Measurements from ENCODE around the gene RCCD1. TPM values are rescaled to one million over a fixed set of nuclear protein-coding genes. Genes with fewer than 3 reads are reported as not detected.
A peak's percentile ranks its signal among the peaks of the same experiment; 100 is the strongest.

Gene RCCD1
- total RNA-seq, 1 donor from 2014 or later: 5.2 TPM

GRCh38 chr15:90988296-90988695, 33.6 kb downstream of the RCCD1 start:
- Mint-ChIP-seq H3K27ac (ENCODE audit: unreplicated experiment) (no peak overlapping the region), H3K4me1 (ENCODE audit: unreplicated experiment) (peaks cover 10% of the 10 kb centered on the region), H3K4me3 (ENCODE audit: unreplicated experiment) (no peak overlapping the region), H3K9me3 (ENCODE audit: unreplicated experiment) (no peaks in the 10 kb centered on the region), H3K27me3 (ENCODE audit: unreplicated experiment) (peaks cover 2% of the 10 kb centered on the region), H3K36me3 (ENCODE audit: low read depth, unreplicated experiment) (no peaks in the 10 kb centered on the region)
- DNase-seq (ENCODE audit: low spot score): no peak
- no peak for TF ChIP-seq CTCF (IDR thresholded peaks at IDR 0.05; ENCODE audit: unreplicated experiment)

- no peak overlapping the region for H3K27ac Mint-ChIP-seq (ENCODE audit: unreplicated experiment)
- H3K4me3 Mint-ChIP-seq (ENCODE audit: unreplicated experiment): no peak overlapping the region
- no peaks in the 10 kb centered on the region for H3K36me3 Mint-ChIP-seq (ENCODE audit: low read depth, unreplicated experiment)
Measured at GRCh38 chr15:90989040-90989768, 34.5 kb downstream of the RCCD1 start.

GRCh38 chr15:90990446-90990845, 35.8 kb downstream of the RCCD1 start:
- Mint-ChIP-seq H3K9me3 (ENCODE audit: unreplicated experiment) (no peaks in the 10 kb centered on the region), H3K4me1 (ENCODE audit: unreplicated experiment) (peaks cover 20% of the 10 kb centered on the region), H3K4me3 (ENCODE audit: unreplicated experiment) (no peak overlapping the region), H3K27me3 (ENCODE audit: unreplicated experiment) (peaks cover 6% of the 10 kb centered on the region), H3K27ac (ENCODE audit: unreplicated experiment) (no peak overlapping the region), H3K36me3 (ENCODE audit: low read depth, unreplicated experiment) (no peaks in the 10 kb centered on the region)
- no peak for DNase-seq (ENCODE audit: low spot score)
- TF ChIP-seq CTCF (IDR thresholded peaks at IDR 0.05; ENCODE audit: unreplicated experiment): no peak

More at GRCh38 chr15:90989040-90989768, 34.5 kb downstream of the RCCD1 start:
- no peak for TF ChIP-seq CTCF (IDR thresholded peaks at IDR 0.05; ENCODE audit: unreplicated experiment)
- H3K9me3 Mint-ChIP-seq (ENCODE audit: unreplicated experiment): no peaks in the 10 kb centered on the region
- H3K4me1 Mint-ChIP-seq (ENCODE audit: unreplicated experiment): peaks cover 12% of the 10 kb centered on the region
- H3K27me3 Mint-ChIP-seq (ENCODE audit: unreplicated experiment): peaks cover 2% of the 10 kb centered on the region
- no peak for DNase-seq (ENCODE audit: low spot score)

DNA sequence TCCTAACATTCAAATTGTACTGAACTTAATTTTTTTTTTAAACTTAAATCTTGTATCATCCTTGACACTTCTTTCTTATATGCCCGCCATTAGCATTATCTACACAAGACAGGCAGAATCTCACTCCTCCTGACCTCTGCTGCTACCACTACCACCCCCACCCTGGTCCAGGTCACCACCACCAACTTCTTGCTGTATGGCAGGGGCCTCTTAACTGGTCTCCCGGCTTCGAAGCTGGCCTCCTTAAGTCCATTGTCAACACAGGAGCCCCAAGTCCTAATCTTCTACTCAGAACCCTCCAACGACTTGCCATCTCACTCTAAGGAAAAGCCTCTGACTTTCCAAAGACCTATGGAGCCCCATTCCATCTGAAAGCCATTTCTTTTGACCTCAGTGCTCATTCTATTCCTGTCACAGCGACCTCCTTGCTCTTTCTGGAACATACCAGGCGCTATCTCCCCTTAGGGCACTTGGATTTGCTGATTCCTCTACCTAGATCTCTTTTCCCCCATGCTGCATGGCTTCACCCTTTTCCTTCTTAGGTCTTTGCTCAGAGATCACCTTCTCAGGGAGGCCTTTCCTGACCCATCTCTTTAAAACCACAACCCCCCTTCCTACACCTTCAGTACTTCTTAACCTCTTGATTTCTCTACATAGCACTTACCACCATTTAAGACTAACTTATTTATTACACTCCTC, 37.1 kb downstream of the RCCD1 start:
- no peaks in the 10 kb centered on the region for H3K9me3 Mint-ChIP-seq (ENCODE audit: unreplicated experiment)
- no peak overlapping the region for H3K27ac Mint-ChIP-seq (ENCODE audit: unreplicated experiment)
- peaks cover 7% of the 10 kb centered on the region for H3K27me3 Mint-ChIP-seq (ENCODE audit: unreplicated experiment)
- no peak overlapping the region for H3K4me3 Mint-ChIP-seq (ENCODE audit: unreplicated experiment)
- no peaks in the 10 kb centered on the region for H3K36me3 Mint-ChIP-seq (ENCODE audit: low read depth, unreplicated experiment)
- no peak for DNase-seq (ENCODE audit: low spot score)
- TF ChIP-seq CTCF (IDR thresholded peaks at IDR 0.05; ENCODE audit: unreplicated experiment): no peak
- H3K4me1 Mint-ChIP-seq (ENCODE audit: unreplicated experiment): peaks cover 22% of the 10 kb centered on the region

DNA sequence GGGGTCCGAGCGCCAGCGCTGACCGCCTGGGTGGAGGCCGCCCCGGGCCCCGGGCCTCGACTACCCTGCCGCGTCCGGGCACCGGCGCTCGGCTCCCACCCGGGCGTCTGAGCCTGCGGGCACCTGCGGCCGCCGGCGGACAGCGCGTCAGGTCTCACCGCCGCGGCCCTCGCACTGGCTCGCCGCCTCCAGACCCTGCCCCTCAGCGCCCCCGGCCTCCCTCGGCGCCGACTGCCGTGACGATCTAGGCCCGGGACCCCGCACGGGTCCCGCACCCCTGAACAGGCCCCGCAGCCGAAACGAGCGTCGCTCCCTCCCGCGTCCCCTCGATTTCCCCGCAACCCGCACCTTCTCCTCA, 39.4 kb downstream of the RCCD1 start:
- Mint-ChIP-seq H3K27me3 (ENCODE audit: unreplicated experiment) (peaks cover 8% of the 10 kb centered on the region), H3K4me1 (ENCODE audit: unreplicated experiment) (peaks cover 15% of the 10 kb centered on the region)
- DNase-seq (ENCODE audit: low spot score): peak; percentile 31

More for the DNA sequence above, 39.4 kb downstream of the RCCD1 start:
- Mint-ChIP-seq H3K27ac (ENCODE audit: unreplicated experiment) (peak overlapping the region; percentile 86), H3K36me3 (ENCODE audit: low read depth, unreplicated experiment) (peaks cover 12% of the 10 kb centered on the region), H3K4me3 (ENCODE audit: unreplicated experiment) (peak overlapping the region; percentile 99), H3K9me3 (ENCODE audit: unreplicated experiment) (no peaks in the 10 kb centered on the region)
- no peak for TF ChIP-seq CTCF (IDR thresholded peaks at IDR 0.05; ENCODE audit: unreplicated experiment)

All from endothelial cell (in vitro differentiated cells).